Gastrocnemius medialis (tissue), 4 donors: ENCODE results near the gene RACGAP1. TPM values are rescaled to one million over a fixed set of nuclear protein-coding genes. Genes with fewer than 3 reads are reported as not detected.

ENCODE experiments used
- ATAC-seq, 2 donors: fragments of 150-250 bp; one replicate each; pipeline ENCODE4 v1.9.1; 2016
- DNase-seq, 2 donors: peaks; one replicate each; pipeline ENCODE4 v3.0.0-alpha.2; 2019
- H3K27ac ChIP-seq, 4 donors: fragments of 200-600 bp; sonication (generic); 1 replicate in 1 of 4; 2 replicates in 3 of 4; pipeline ENCODE4 v1.5.1; 2016 to 2018; ENCODE audit warnings: mild to moderate bottlenecking in 2 of 4, moderate library complexity in 1 of 4
- H3K27me3 ChIP-seq, 3 donors: fragments of 200-600 bp; sonication (generic) in 2 of 3; 1 replicate in 1 of 3; 2 replicates in 2 of 3; pipeline versions ENCODE4 v1.5.1 to v1.6.0; 2016 to 2019; ENCODE audit warnings: mild to moderate bottlenecking in 1 of 3, moderate library complexity in 1 of 3
- H3K36me3 ChIP-seq, 2 donors: fragments of 200-600 bp; sonication (generic) in 1 of 2; one replicate each; pipeline ENCODE4 v1.5.1; 2017 to 2018
- H3K4me1 ChIP-seq, 2 donors: fragments of 200-600 bp; sonication (generic) in 1 of 2; one replicate each; pipeline ENCODE4 v1.5.1; 2016 to 2017; ENCODE audit warnings: mild to moderate bottlenecking in 2 of 2
- H3K4me3 ChIP-seq, 4 donors: fragments of 200-600 bp; sonication (generic) in 3 of 4; 1 replicate in 1 of 4; 2 replicates in 3 of 4; pipeline ENCODE4 v1.5.1; 2016 to 2019; ENCODE audit warnings: mild to moderate bottlenecking in 2 of 4
- H3K9me3 ChIP-seq, 3 donors: fragments of 200-600 bp; sonication (generic) in 2 of 3; 1 replicate in 1 of 3; 2 replicates in 2 of 3; pipeline ENCODE4 v1.5.1; 2016 to 2019
- POLR2A ChIP-seq, 2 donors: fragments of 450-650 bp; IDR thresholded peaks; one replicate each; pipeline ENCODE4 v1.6.1; 2017; ENCODE audit warnings: antibody characterized with exemption in 2 of 2, mild to moderate bottlenecking in 2 of 2, moderate library complexity in 2 of 2
- in situ Hi-C, 4 donors: fragments of 200-750 bp; cut with MboI; loops; one replicate each; pipeline versions ENCODE4 v1.15.0 to v1.8.0; 2017; ENCODE audit warnings: low sequenced_read_pairs in 4 of 4
- intact Hi-C: fragments of 100-400 bp; cut with DNase I; formaldehyde crosslinking; loops from one replicate; pipeline ENCODE4 v1.15.1; 2023; ENCODE audit warnings: low total_unique reads
- total RNA-seq, 4 donors: library from RNA; depleted of rRNA; stranded (reverse); fragments of >200 nt; gene quantifications; one replicate each; pipeline versions ENCODE4 v1.1.0 to v1.2.3, GENCODE V29; 2016
- TF ChIP-seq, protein P1 (sequence below), 5 experiments: fragments of 450-650 bp in 3 of 5; fragments of 200-600 bp in 2 of 5; sonication (generic) in 2 of 5; IDR thresholded peaks in 4 of 5; conservative IDR thresholded peaks in 1 of 5; 1 replicate in 4 of 5; 2 replicates in 1 of 5; pipeline ENCODE4 v1.5.1; 2016 to 2019; ENCODE audit warnings: antibody characterized with exemption in 5 of 5, mild to moderate bottlenecking in 3 of 5, moderate library complexity in 3 of 5

RACGAP1 gene
- total RNA-seq, 4 donors from 2014 or later, result 5.6 to 13.3 (median 6.5) TPM

DNA sequence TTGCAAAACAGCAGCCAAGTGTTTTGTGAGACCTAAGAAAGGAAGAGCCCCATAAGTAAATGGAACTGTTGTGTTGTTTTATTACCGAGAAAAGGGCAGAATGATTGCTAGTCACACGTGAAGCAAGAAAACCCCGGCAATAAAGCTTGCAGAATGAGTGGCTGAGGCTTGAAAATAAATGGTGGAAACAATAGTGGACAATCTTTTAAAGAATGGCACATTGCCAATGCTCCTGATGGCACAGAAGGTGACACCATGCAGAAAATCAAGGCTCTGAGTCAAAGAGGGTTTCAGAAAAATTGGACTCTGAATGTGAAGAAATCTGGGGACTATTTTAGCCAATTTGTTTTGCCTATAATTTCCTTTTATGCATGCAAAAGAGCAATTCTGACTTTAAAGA, 78.8 kb downstream of the RACGAP1 start:
- Histone ChIP-seq H3K27ac (no peak overlapping the region), H3K27me3 (no peaks in the 10 kb centered on the region), H3K4me1 (no peaks in the 10 kb centered on the region), H3K36me3 (no peaks in the 10 kb centered on the region), H3K9me3 (no peaks in the 10 kb centered on the region), H3K4me3 (no peak overlapping the region)
- in situ Hi-C loops, result no loop called here
- intact Hi-C loops, result no loop called here
- no peak for ATAC-seq
- TF ChIP-seq, protein P1, sequence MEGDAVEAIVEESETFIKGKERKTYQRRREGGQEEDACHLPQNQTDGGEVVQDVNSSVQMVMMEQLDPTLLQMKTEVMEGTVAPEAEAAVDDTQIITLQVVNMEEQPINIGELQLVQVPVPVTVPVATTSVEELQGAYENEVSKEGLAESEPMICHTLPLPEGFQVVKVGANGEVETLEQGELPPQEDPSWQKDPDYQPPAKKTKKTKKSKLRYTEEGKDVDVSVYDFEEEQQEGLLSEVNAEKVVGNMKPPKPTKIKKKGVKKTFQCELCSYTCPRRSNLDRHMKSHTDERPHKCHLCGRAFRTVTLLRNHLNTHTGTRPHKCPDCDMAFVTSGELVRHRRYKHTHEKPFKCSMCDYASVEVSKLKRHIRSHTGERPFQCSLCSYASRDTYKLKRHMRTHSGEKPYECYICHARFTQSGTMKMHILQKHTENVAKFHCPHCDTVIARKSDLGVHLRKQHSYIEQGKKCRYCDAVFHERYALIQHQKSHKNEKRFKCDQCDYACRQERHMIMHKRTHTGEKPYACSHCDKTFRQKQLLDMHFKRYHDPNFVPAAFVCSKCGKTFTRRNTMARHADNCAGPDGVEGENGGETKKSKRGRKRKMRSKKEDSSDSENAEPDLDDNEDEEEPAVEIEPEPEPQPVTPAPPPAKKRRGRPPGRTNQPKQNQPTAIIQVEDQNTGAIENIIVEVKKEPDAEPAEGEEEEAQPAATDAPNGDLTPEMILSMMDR (IDR thresholded peaks at IDR 0.05 in 4 of 5, conservative IDR thresholded peaks at IDR 0.05 in 1 of 5), result no peak
- no peak for TF ChIP-seq POLR2A (IDR thresholded peaks at IDR 0.05)
- no peak for DNase-seq

DNA sequence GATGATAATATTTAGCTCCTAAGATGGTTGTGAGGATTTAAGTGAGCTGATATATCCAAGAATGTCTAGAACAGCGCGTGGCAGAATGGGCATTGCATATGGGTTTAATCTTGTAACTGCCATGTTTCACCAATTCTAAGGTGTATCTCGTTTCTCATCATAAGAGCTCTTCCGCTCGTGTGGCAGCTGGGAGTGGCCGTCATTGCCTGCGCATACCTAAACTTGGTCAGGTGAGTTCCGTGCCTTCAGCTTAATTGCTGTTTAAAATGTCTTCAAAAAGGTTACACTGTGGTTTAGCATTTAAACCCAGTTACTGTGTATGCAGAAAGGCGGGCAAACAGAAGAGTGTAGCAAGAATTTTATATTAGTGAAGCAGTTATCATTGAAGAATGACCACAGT, 79.2 kb downstream of the RACGAP1 start:
- in situ Hi-C loops, result no loop called here
- H3K4me3 ChIP-seq, result no peak overlapping the region
- ATAC-seq, result no peak
- H3K36me3 ChIP-seq, result no peaks in the 10 kb centered on the region
- no peaks in the 10 kb centered on the region for H3K27me3 ChIP-seq
- no peaks in the 10 kb centered on the region for H3K9me3 ChIP-seq
- no peaks in the 10 kb centered on the region for H3K4me1 ChIP-seq
- DNase-seq, result no peak
- TF ChIP-seq, protein P1 (IDR thresholded peaks at IDR 0.05 in 4 of 5, conservative IDR thresholded peaks at IDR 0.05 in 1 of 5), result no peak
- no peak for TF ChIP-seq POLR2A (IDR thresholded peaks at IDR 0.05)
- intact Hi-C loops, result no loop called here
- no peak overlapping the region for H3K27ac ChIP-seq

DNA sequence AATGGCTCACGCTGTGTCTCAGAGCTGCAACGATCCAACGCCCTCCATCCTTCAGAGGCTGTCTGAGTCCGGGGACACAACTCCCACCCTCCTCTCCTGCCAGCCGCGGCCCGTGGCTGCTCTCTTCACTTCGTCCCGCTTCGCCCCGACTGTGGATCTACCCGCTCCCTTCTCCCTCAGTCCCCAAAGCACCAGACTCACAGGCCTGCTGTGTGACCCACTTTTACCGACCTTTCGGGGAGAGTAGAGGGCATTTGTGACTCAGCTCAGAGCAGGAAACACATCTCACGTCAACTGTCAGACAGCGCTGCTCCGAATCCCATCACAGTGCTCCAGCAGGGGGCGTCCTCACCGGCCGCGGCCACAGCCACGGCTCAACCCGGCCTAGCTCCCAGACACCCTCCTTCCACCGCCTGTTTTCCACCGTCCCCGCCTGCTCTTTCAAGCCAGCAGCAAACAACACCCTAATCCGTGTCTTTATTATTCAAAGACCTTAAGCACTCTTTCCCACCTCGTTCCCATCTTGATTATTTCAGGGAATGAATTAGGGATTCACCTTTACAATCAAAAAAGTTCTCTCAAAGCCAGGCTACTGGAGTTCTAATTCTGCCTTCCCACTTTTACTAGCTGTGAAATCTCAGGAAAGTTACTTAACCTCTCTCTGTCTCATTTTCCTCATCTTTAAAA, 79.8 kb downstream of the RACGAP1 start:
- TF ChIP-seq, protein P1 (IDR thresholded peaks at IDR 0.05 in 4 of 5, conservative IDR thresholded peaks at IDR 0.05 in 1 of 5), result peak; percentile 29 to 78 (median 66)
- TF ChIP-seq POLR2A (IDR thresholded peaks at IDR 0.05), result no peak
- H3K27ac ChIP-seq, result no peak overlapping the region
- H3K4me3 ChIP-seq, result peak overlapping the region in 3 of 4 donors; percentile 22 to 32 (median 23)
- in situ Hi-C loops, result no loop called here
- no peaks in the 10 kb centered on the region for H3K36me3 ChIP-seq
- H3K9me3 ChIP-seq, result no peaks in the 10 kb centered on the region
- H3K27me3 ChIP-seq, result no peaks in the 10 kb centered on the region
- intact Hi-C loops, result no loop called here
- ATAC-seq (peak; percentile 84 to 92), DNase-seq (peak; percentile 29 to 53)
- H3K4me1 ChIP-seq, result no peaks in the 10 kb centered on the region

DNA sequence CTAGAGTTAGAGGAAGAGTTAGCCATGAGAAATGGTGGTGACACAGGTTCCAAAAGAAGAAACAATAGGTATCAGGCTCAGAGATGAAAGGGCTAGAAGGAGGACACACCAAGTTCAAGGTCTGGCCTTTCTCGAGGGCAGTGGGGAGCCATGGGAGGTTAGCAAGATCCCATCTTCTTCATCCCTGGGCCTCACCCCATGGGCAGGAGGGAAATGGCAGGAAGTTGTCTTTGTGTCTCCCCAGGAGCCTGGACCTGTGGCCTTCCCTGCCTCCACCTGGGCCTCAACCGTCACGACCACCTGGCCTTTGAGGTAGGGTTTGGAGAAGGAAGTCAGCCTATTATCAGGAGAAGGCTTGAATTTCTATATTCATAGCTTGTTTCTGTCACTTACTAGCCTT, 80.6 kb downstream of the RACGAP1 start:
- H3K4me1 ChIP-seq, result no peaks in the 10 kb centered on the region
- ATAC-seq, result no peak
- H3K27me3 ChIP-seq, result no peaks in the 10 kb centered on the region
- no peak for DNase-seq
- intact Hi-C loops (no loop called here), in situ Hi-C loops (no loop called here)
- TF ChIP-seq POLR2A (IDR thresholded peaks at IDR 0.05), result no peak
- TF ChIP-seq, protein P1 (IDR thresholded peaks at IDR 0.05 in 4 of 5, conservative IDR thresholded peaks at IDR 0.05 in 1 of 5), result no peak
- H3K36me3 ChIP-seq, result no peaks in the 10 kb centered on the region
- no peaks in the 10 kb centered on the region for H3K9me3 ChIP-seq
- no peak overlapping the region for H3K27ac ChIP-seq
- H3K4me3 ChIP-seq, result no peak overlapping the region

DNA sequence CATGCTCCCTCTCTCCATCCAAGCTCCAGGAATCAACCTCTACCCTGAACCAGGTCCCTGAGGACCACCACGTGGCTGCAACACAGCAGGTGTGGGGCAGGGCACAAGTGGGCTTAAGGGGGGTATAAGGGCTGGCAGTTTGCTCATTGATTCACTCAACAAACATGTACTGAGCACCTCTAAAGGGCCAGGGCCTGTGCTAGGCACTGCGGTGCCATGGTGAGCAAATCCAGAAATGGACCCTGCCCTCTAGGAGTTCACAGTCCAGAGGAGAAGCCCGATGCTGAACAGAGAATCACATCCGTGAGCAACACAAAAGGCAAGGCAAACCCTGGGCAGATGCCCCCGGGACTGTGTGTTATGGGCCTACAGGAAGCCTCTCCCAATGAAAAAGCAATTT, 81.2 kb downstream of the RACGAP1 start:
- TF ChIP-seq, protein P1 (IDR thresholded peaks at IDR 0.05 in 4 of 5, conservative IDR thresholded peaks at IDR 0.05 in 1 of 5), result no peak
- TF ChIP-seq POLR2A (IDR thresholded peaks at IDR 0.05), result no peak
- ATAC-seq, result no peak
- H3K36me3 ChIP-seq, result no peaks in the 10 kb centered on the region
- in situ Hi-C loops, result no loop called here
- H3K27me3 ChIP-seq, result no peaks in the 10 kb centered on the region
- intact Hi-C loops, result no loop called here
- H3K27ac ChIP-seq, result no peak overlapping the region
- H3K4me3 ChIP-seq, result no peak overlapping the region
- no peaks in the 10 kb centered on the region for H3K9me3 ChIP-seq
- no peaks in the 10 kb centered on the region for H3K4me1 ChIP-seq
- DNase-seq, result no peak
